AG04450 (cell line): ENCODE measurements around the gene HAPLN2. TPM values are rescaled to one million over a fixed set of nuclear protein-coding genes. Genes with fewer than 3 reads are reported as not detected.
A peak's percentile ranks its signal among the peaks of the same experiment; 100 is the strongest.

Experiments
- CTCF ChIA-PET: fragments of 300-600, 350-600 bp; formaldehyde crosslinking; extraction: SDS; loops from one replicate; lab custom pipeline; 2022; ENCODE audit warnings: antibody characterized with exemption, inconsistent platforms; lab: Charles Lee
- POLR2A ChIA-PET: fragments of 350-600 bp; formaldehyde crosslinking; extraction: SDS; loops from one replicate; lab custom pipeline; 2021; ENCODE audit warnings: antibody characterized with exemption, inconsistent platforms; lab: Yijun Ruan, JAX
- DNase-seq: peaks from one replicate; pipeline ENCODE4 v3.0.0-alpha.2; 2011; ENCODE audit warnings: low read depth, low spot score
- H3K27ac ChIP-seq: one replicate; pipeline ENCODE4 v1.5.1; 2012; ENCODE audit warnings: low read depth, low read length, control low read depth
- H3K27me3 ChIP-seq: one replicate; pipeline ENCODE4 v1.6.0; 2012; ENCODE audit warnings: low read length; ENCODE audit not compliant: control insufficient read depth, insufficient read depth
- H3K4me3 ChIP-seq: 2 replicates; pipeline ENCODE4 v1.5.1; 2011; ENCODE audit warnings: mild to moderate bottlenecking, low read depth, low read length, control low read depth
- H3K9me3 ChIP-seq: 2 replicates; pipeline ENCODE4 v1.5.1; 2012; ENCODE audit warnings: low read length; ENCODE audit not compliant: control insufficient read depth, insufficient read depth
- CTCF ChIP-seq: IDR thresholded peaks from 2 replicates; pipeline ENCODE4 v1.5.1; 2011; ENCODE audit warnings: low read depth, low read length, control low read depth, inconsistent platforms
- polyA plus RNA-seq: library from polyadenylated mRNA; depleted of rRNA; stranded (reverse); fragments of >200 nt; gene quantifications from 2 replicates; pipeline ENCODE4 v1.2.3, GENCODE V29; 2011

HAPLN2 gene
- polyA plus RNA-seq, 1 experiment = not detected

- peak overlapping the region; percentile 65 for H3K27ac ChIP-seq
- H3K9me3 ChIP-seq = no peaks in the 10 kb centered on the region
- no peak for TF ChIP-seq CTCF
- no peak overlapping the region for H3K4me3 ChIP-seq
- H3K27me3 ChIP-seq = no peaks in the 10 kb centered on the region
- DNase-seq = no peak
- POLR2A ChIA-PET = interaction anchor here (0.6 to 2.0 kb wide), 4 partner anchors 9 to 205 kb away, joined by 3 to 10 read pairs (median 3); no protein-coding TSS in a partner anchor
- CTCF ChIA-PET = interaction anchor here (0.6 to 2.8 kb wide), 6 partner anchors 12 to 131 kb away, joined by 4 to 31 read pairs (median 8); partner anchors contain the start of gene NES
Measured at GRCh38 chr1:156664767-156665411, 45.7 kb downstream of the HAPLN2 start.

- CTCF ChIA-PET = interaction anchor here (0.6 to 2.8 kb wide), 6 partner anchors 12 to 132 kb away, joined by 4 to 31 read pairs (median 8); partner anchors contain the start of gene NES
- H3K27ac ChIP-seq = peak overlapping the region; percentile 2
- POLR2A ChIA-PET = interaction anchor here (0.6 to 2.0 kb wide), 3 partner anchors 8 to 205 kb away, joined by 3 to 10 read pairs (median 3); no protein-coding TSS in a partner anchor
- H3K27me3 ChIP-seq = no peaks in the 10 kb centered on the region
- H3K9me3 ChIP-seq = no peaks in the 10 kb centered on the region
- H3K4me3 ChIP-seq = no peak overlapping the region
- TF ChIP-seq CTCF = no peak
- DNase-seq = no peak
Measured at GRCh38 chr1:156665539-156665938, 46.3 kb downstream of the HAPLN2 start.

GRCh38 chr1:156666862-156667609, 47.8 kb downstream of the HAPLN2 start:
- no peaks in the 10 kb centered on the region for H3K9me3 ChIP-seq
- no peaks in the 10 kb centered on the region for H3K27me3 ChIP-seq
- no peak for TF ChIP-seq CTCF
- H3K27ac ChIP-seq = no peak overlapping the region
- CTCF ChIA-PET = interaction anchor here (0.6 to 1.2 kb wide), 4 partner anchors 7 to 22 kb away, joined by 3 to 6 read pairs (median 4); no protein-coding TSS in a partner anchor
- H3K4me3 ChIP-seq = no peak overlapping the region
- no peak for DNase-seq
- POLR2A ChIA-PET = interaction anchor here (0.9 kb wide), 1 partner anchor 29 kb away, joined by 3 read pairs; no protein-coding TSS in a partner anchor

- ChIA-PET POLR2A (interaction anchor here (0.9 kb wide), 1 partner anchor 28 kb away, joined by 3 read pairs; no protein-coding TSS in a partner anchor), CTCF (interaction anchor here (0.9 to 1.2 kb wide), 3 partner anchors 8 to 22 kb away, joined by 4 to 6 read pairs (median 4); no protein-coding TSS in a partner anchor)
- Histone ChIP-seq H3K4me3 (no peak overlapping the region), H3K27me3 (no peaks in the 10 kb centered on the region), H3K27ac (peak overlapping the region; percentile 57), H3K9me3 (no peaks in the 10 kb centered on the region; the same call in 1 of the 2 replicates)
- no peak for DNase-seq
- TF ChIP-seq CTCF = no peak
Measured at GRCh38 chr1:156667610-156667967, 48.4 kb downstream of the HAPLN2 start.
